Stimulated activated CD4-positive, alpha-beta T cell treated with anti-CD3 and anti-CD28 coated beads, Interleukin-2, amount 100 ng/mL, for 48 hours (primary cell): ENCODE data around the gene NQO2.

Source experiments
- DNase-seq, 2 donors: peaks; one replicate each; pipeline ENCODE4 v3.0.0-alpha.2; 2020

The NQO2 gene, protein sequence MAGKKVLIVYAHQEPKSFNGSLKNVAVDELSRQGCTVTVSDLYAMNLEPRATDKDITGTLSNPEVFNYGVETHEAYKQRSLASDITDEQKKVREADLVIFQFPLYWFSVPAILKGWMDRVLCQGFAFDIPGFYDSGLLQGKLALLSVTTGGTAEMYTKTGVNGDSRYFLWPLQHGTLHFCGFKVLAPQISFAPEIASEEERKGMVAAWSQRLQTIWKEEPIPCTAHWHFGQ

GRCh38 chr6:2999618-3000557 lies at the start of gene NQO2:
Gene NQO2, plus strand, starts transcription at chr6:2999894. Its CDS starts 6,659 bp downstream, at chr6:3006553.
- peak; percentile 89 to 91 for DNase-seq

DNA sequence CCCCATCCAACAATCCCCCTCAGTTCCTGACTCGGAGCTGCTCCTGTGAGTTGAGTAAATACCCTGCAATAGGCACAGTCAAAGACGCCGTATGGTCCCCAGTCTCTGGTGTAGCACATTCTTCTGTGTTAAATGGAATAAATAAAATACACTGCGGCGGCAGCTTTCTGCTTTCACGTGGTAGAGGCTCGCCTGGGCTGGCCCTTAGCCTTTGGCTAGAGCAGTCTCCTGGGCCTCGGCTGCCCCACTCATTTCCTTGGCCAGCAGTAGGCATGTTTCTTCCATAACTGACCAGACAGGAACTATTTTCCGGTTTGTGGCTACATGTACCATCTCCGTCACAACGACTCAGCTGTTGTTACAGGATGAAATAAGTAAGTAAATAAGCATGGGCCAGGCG lies 49.0 kb upstream of the NQO2 start:
- DNase-seq = no peak

DNA sequence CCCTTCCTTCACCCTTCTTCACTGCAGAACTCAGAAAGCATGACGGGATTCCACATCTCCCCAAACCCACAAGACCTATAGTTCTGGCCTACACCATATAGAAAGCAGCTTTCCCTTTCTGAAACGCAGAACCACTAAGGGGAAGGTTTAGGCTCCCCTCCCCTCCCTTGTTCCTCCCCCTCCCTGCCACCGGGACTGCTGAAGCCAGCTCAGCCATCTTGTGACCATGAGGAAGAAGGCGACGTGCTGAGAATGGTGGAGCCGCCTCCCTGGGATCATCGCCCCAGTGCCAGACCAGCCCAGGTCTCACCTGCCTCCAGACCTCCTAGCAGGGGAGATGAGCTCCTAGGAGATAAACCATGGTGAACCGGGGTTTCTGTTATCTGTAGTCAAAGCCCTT lies 48.0 kb upstream of the NQO2 start:
- DNase-seq = no peak

- DNase-seq = peak; percentile 33 to 62
Observed at GRCh38 chr6:2952557-2953095, 47.1 kb upstream of the NQO2 start.

GRCh38 chr6:2953098-2953497 lies 46.6 kb upstream of the NQO2 start:
- DNase-seq = no peak

GRCh38 chr6:2956930-2957685 lies 42.6 kb upstream of the NQO2 start:
- DNase-seq = no peak

GRCh38 chr6:2957696-2958330 lies 41.9 kb upstream of the NQO2 start:
- DNase-seq = no peak

DNA sequence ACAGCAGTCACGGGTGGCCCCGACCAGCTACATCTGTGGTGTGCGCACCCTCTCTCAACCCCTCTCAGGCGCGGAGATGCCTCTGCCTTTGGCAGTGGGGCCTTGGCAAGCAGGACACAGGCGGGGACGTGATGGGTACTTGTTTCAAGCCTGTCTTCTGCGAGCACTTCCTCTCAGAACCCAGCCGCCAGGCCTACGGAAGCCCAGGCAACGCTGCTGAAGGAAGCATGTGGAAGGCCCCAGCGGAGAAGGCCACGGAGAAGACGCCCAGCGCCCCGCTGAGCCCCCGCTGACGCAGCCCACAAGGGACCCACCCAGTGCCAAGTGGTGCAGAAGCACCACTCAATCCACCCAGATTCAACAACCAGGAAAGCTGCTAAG lies 41.4 kb upstream of the NQO2 start:
- DNase-seq = no peak

DNA sequence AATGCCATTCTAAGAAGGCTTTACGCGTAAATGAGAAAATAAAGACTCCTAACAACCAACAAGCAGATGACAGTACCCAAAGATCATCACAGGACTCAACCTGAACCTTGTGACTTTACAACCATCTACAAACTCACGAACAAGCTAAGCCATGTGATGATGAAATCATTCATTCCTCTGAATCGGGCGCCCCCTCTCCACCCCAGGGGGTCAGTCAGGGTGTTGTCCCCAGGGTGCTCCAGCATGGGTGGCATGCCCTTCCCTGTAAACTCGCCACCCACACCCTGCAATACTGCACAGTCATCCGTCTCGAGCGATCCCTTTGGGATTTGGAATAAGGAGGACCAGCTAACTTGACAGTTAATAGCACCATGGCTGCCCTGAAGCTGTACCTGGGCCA lies 40.9 kb upstream of the NQO2 start:
- DNase-seq = no peak

DNA sequence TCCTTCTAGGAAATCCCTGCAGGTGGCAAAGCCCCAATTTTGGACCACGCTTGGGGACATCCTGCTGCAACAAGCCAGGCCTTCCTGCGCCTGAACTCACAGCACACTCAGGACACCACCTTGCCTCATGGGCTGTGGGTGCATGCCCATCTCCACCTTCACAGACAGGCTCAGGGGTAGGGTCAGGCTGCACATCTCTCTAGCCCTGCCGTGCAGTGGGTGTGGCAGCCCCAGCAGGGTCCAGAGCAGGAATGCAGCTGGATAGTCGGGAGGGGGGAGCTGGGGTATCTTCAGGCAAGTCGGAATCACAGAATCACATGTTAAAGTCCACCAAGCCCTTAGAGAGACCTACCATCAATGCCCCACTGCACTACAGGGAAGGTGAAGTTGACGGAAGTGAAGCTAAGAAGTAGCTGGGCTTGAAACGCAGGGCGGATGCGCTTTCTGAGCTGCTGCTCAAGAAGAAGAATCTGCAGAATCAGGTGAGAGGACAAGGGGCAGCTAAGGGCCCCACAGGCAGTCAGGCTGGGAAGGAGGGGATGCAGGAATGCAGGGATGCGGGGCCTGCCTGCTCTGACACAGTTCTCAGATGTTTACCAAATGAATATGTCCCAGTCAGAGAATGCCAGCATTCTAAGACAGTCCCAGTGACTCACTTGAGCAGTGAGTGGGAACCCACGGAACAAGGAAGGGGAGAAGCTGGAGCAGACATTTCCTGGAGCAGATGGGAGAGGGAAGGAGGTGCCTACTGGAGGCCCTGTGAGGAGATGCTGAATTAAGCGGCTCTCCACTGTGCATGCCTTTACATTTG lies 39.6 kb upstream of the NQO2 start:
- DNase-seq = no peak

DNA sequence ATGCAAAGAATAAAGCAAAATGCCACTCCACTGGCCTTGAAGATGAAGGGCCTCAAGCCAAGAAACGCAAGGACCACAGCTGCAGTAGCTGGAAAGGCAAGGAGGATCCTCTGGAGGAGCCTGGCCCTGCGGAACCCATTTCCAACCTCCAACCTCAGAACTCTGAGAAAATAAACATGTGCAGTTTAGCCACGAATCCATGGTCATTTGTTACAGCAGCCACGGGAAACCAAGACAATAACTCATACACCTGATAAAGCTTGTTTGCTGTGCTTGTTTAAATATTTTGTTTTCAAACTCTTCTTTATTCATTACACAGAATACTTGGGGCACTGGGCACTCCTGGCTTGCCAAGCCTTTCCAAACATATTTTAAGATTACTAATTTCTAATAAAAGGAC lies 38.8 kb upstream of the NQO2 start:
- no peak for DNase-seq

DNA sequence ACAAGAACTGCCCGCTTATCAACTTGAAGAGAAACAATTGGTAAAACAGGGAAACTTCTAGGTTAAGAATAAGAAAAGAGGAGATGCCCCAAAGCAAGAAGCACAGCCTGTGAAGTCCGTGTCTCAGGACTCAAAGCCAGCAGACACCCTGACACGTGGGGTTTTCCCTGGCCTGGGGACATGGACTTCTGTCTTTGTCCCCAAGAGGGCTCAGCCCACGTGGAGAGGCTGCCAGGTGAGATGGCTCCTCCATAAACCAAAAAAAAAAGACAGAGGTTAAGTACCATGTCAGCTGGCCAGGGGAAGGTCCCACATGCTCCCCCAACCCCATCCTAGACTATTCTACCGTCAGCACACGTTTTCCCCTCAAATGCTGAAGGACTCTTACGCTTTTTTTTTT lies 38.2 kb upstream of the NQO2 start:
- no peak for DNase-seq

GRCh38 chr6:2962004-2962403 lies 37.7 kb upstream of the NQO2 start:
- no peak for DNase-seq

GRCh38 chr6:2962636-2963035 lies 37.1 kb upstream of the NQO2 start:
- DNase-seq = no peak

GRCh38 chr6:2963756-2964155 lies 35.9 kb upstream of the NQO2 start:
- DNase-seq = no peak

- no peak for DNase-seq
Observed at GRCh38 chr6:2964793-2965505, 34.7 kb upstream of the NQO2 start.

DNA sequence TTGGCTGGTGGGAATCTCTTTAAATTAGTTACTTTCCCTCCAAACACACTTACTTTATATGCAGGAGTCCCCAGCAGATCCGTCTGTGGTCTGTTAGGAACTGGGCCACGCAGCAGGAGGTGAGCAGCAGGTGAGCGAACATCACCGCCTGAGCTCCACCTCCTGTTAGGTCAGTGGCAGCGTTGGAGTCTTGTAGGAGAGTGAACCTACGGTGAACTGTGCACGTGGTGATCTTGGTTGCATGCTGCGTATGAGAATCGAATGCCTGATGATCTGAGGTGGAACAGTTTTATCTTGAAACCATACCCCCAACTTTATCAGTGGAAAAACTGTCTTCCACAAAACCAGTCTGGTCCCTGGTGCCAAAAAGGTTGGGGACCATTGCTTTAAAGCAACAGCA lies 33.3 kb upstream of the NQO2 start:
- no peak for DNase-seq

GRCh38 chr6:2967936-2968335 lies 31.8 kb upstream of the NQO2 start:
- DNase-seq = no peak

DNA sequence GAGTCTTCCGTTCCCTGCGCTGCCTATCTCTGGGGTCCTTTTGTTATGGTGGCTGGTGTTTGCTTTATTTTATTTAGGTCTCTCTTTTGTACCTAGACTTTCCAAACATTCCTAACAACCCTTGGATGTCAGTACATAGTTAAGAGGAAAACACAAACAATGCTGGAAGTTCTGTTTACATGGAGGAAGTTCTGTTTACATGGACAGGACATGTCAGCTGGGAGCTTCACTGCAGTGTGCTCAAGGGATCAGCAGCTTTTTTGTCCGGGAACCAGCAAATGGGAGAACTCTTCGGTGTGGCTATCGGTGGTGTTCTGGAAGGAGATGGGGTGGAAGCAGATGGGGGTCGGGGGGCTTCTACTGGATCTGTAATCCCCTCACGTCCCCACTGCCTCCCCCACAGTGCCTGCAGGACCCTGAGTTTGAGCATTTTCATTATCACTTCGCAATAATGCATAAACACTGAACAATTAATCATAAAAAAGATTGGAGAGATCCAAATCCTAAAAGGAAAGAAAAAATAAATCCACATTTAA lies 31.0 kb upstream of the NQO2 start:
- no peak for DNase-seq

GRCh38 chr6:2969549-2969948 lies 30.1 kb upstream of the NQO2 start:
- no peak for DNase-seq
